K562 (cell line): ENCODE results near the gene NRG2.

Experiments used
- CEBPB ChIP-seq: fragments of 450-650 bp; IDR thresholded peaks from 2 replicates; pipeline ENCODE4 v1.6.1; 2016; ENCODE audit warnings: missing genetic modification characterization, missing compliant biosample characterization
- HMG20A ChIP-seq: fragments of 450-650 bp; formaldehyde crosslinking; conservative IDR thresholded peaks from 2 replicates; pipeline ENCODE4 v1.4.0; 2020; ENCODE audit warnings: mild to moderate bottlenecking, mixed read lengths
- KDM1A ChIP-seq, 2 experiments: fragments of 450-650 bp; IDR thresholded peaks; 2 replicates each; pipeline ENCODE4 v1.6.1; 2016; ENCODE audit warnings: mild to moderate bottlenecking in 2 of 2
- POLR2AphosphoS5 ChIP-seq: IDR thresholded peaks from 2 replicates; pipeline ENCODE4 v1.6.1; 2011; ENCODE audit warnings: mild to moderate bottlenecking, low read depth, low read length, moderate library complexity; ENCODE audit not compliant: control insufficient read depth, insufficient read depth
- POLR3A ChIP-seq: IDR thresholded peaks from 2 replicates; pipeline ENCODE4 v1.6.1; 2011; ENCODE audit warnings: borderline replicate concordance, mild to moderate bottlenecking, moderate library complexity; ENCODE audit not compliant: insufficient read length, insufficient read depth; ENCODE audit errors: extremely low read depth
- RAD21 ChIP-seq, 2 experiments: fragments of 250-450 bp in 1 of 2; fragments of 450-650 bp in 1 of 2; sonication (Bioruptor Pico) in 1 of 2; formaldehyde crosslinking in 1 of 2; IDR thresholded peaks in 1 of 2; conservative IDR thresholded peaks in 1 of 2; 2 replicates each; pipeline versions ENCODE4 v1.4.0 to v1.8.0; 2020 to 2022; ENCODE audit warnings: mild to moderate bottlenecking in 2 of 2, moderate library complexity in 1 of 2
- TCF7L2 ChIP-seq: fragments of 150-350 bp; IDR thresholded peaks from 2 replicates; pipeline ENCODE4 v1.6.1; 2016; ENCODE audit warnings: low read depth, mild to moderate bottlenecking, low read length, moderate library complexity
- U2AF2 ChIP-seq: fragments of 200-400 bp; formaldehyde crosslinking; optimal IDR thresholded peaks from 2 replicates; pipeline ENCODE3; 2017; ENCODE audit warnings: low read depth, mild to moderate bottlenecking, low read length
- ZNF766 ChIP-seq: fragments of 200-800 bp; sonication (Bioruptor generic); conservative IDR thresholded peaks from 2 replicates; pipeline ENCODE4 v1.6.1; 2016; ENCODE audit warnings: missing genetic modification characterization, missing compliant biosample characterization
- TF ChIP-seq, protein P1 (sequence below): fragments of 250-450 bp; sonication (Bioruptor Pico); IDR thresholded peaks from 2 replicates; pipeline ENCODE4 v1.9.0; 2021; ENCODE audit warnings: mild to moderate bottlenecking, inconsistent platforms
- TF ChIP-seq, protein P2 (sequence below), 3 experiments: IDR thresholded peaks in 2 of 3; conservative IDR thresholded peaks in 1 of 3; 2 replicates each; pipeline ENCODE4 v1.5.1; 2011 to 2012; ENCODE audit warnings: low read length in 3 of 3, mild to moderate bottlenecking in 3 of 3, control low read depth in 2 of 3, improper control_type of control experiment in 1 of 3, inconsistent platforms in 1 of 3, low read depth in 1 of 3, mixed read lengths in 1 of 3, moderate library complexity in 1 of 3; ENCODE audit not compliant: insufficient read depth in 2 of 3
- TF ChIP-seq, protein P3 (sequence below): sonication (generic); formaldehyde crosslinking; IDR thresholded peaks from 2 replicates; pipeline ENCODE4 v1.5.0; 2020; ENCODE audit warnings: missing genetic modification reagents

DNA sequence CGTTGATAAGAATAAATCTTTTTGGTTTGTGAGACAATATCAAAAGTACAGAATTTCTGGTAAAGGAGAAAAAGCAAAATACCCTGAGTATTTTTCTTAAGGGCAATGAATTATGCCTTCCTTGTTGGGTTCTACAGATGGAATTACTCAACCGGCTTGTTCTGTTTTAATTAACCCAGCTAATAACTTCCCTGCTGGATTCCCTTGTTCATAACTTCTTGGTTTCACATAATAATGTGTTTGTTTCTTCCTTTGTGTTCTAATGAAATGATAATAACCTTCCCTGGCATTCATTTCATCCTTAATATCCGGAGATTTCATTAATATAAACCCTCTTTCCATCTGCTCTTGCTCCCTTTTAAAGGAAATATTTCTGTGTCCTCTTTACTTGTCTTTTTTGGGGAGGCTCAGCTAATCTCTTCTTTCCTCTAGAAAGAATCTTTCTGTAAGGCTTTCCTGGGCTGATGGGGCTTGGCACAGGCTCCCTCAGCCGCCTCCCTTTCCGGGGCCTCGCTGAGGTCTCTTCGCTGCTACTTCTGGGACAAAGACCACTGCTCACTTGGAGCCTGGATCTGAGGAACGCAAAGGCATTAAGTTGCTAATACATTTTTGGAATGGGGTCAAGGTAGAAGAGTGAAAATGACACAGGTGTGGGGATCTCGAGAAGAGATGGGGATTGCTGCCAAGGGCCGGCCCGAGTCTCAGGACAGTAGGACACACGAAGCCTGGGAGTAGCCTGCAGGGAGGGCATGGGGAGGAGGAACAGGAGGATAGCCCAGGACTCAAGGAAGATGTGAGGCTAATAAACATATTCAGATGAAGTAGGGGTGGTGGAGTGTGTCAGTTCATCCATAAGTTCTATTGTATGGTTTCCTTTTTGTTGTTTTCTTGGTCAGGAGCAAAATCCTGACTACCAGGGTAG is 118.5 kb downstream of the NRG2 start:
- TF ChIP-seq KDM1A (IDR thresholded peaks at IDR 0.05): no peak
- TF ChIP-seq ZNF766 (CRISPR knock-in tag): no peak
- TF ChIP-seq, protein P1, sequence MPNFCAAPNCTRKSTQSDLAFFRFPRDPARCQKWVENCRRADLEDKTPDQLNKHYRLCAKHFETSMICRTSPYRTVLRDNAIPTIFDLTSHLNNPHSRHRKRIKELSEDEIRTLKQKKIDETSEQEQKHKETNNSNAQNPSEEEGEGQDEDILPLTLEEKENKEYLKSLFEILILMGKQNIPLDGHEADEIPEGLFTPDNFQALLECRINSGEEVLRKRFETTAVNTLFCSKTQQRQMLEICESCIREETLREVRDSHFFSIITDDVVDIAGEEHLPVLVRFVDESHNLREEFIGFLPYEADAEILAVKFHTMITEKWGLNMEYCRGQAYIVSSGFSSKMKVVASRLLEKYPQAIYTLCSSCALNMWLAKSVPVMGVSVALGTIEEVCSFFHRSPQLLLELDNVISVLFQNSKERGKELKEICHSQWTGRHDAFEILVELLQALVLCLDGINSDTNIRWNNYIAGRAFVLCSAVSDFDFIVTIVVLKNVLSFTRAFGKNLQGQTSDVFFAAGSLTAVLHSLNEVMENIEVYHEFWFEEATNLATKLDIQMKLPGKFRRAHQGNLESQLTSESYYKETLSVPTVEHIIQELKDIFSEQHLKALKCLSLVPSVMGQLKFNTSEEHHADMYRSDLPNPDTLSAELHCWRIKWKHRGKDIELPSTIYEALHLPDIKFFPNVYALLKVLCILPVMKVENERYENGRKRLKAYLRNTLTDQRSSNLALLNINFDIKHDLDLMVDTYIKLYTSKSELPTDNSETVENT (CRISPR knock-in tag): no peak
- TF ChIP-seq CEBPB: no peak
- TF ChIP-seq, protein P2, sequence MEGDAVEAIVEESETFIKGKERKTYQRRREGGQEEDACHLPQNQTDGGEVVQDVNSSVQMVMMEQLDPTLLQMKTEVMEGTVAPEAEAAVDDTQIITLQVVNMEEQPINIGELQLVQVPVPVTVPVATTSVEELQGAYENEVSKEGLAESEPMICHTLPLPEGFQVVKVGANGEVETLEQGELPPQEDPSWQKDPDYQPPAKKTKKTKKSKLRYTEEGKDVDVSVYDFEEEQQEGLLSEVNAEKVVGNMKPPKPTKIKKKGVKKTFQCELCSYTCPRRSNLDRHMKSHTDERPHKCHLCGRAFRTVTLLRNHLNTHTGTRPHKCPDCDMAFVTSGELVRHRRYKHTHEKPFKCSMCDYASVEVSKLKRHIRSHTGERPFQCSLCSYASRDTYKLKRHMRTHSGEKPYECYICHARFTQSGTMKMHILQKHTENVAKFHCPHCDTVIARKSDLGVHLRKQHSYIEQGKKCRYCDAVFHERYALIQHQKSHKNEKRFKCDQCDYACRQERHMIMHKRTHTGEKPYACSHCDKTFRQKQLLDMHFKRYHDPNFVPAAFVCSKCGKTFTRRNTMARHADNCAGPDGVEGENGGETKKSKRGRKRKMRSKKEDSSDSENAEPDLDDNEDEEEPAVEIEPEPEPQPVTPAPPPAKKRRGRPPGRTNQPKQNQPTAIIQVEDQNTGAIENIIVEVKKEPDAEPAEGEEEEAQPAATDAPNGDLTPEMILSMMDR (IDR thresholded peaks at IDR 0.05 in 2 of 3, conservative IDR thresholded peaks at IDR 0.05 in 1 of 3; ENCODE audit: insufficient read depth in 2 of 3, low read depth in 1 of 3, low read length in 3 of 3): no peak
- TF ChIP-seq POLR2AphosphoS5: no peak
- no peak for TF ChIP-seq POLR3A
- no peak for TF ChIP-seq RAD21 (CRISPR knock-in tag; conservative IDR thresholded peaks at IDR 0.05 in 1 of 2, IDR thresholded peaks at IDR 0.05 in 1 of 2)
- TF ChIP-seq U2AF2: no peak
- no peak for TF ChIP-seq HMG20A (CRISPR knock-in tag)
- TF ChIP-seq TCF7L2: no peak
- TF ChIP-seq, protein P3, sequence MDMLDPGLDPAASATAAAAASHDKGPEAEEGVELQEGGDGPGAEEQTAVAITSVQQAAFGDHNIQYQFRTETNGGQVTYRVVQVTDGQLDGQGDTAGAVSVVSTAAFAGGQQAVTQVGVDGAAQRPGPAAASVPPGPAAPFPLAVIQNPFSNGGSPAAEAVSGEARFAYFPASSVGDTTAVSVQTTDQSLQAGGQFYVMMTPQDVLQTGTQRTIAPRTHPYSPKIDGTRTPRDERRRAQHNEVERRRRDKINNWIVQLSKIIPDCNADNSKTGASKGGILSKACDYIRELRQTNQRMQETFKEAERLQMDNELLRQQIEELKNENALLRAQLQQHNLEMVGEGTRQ: no peak
